CMK (cell line): Measurements from ENCODE around the gene S100A13.

Source experiments
- DNase-seq: peaks from one replicate; pipeline ENCODE4 v3.0.0-alpha.2; 2010; ENCODE audit warnings: low read depth

Gene S100A13

DNA sequence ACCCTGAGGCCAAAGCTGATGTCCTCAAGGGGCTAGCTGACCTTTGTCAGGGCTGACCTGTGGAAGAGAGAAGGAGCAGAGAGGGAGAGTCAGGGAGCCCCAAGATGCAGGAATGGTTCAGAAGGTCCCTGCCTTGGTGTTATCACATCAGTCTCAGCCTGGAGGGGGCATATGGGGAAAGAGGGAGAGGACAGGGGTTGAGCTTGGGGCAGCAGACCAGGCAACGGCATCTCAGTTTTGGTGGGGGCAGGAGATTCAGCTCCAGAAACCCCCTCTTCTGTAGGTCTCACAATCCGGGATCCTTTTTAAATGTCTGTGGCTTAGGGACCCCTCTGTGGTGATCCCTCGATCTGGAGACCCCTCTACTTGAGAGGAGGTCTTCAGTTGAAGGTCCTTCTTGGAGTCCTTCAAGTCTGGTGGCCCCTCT, 815 bp downstream of the S100A13 start:
- DNase-seq: no peak

DNA sequence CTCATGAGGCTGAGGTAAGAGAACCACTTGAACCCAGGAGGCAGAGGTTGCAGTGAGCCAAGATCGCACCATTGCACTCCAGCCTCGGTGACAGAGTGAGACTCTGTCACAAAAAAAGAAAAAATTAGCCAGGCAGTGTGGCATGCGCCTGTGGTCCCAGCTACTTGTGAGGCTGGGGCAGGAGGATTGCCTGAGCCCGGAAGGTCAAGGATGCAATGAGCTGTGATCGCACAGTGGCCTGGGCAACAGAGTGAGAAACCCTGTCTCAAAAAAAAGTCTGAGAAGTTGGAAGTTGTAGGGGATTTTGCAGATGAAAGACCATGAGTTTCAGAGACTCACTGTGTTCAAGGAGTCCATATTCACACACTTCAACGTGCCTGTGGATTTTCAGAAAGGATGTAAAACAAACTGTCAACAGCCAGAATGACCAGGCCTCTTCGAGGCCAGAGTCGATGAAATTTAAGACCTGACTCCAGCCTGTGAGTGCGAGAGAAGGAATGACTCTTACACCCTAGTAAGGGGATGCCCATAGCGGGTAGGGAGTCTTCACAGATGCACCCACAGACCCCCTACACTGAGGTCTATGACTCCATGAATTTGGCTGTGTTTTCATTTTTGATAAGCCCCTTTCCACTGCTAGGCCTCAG, 2.2 kb downstream of the S100A13 start:
- no peak for DNase-seq

DNA sequence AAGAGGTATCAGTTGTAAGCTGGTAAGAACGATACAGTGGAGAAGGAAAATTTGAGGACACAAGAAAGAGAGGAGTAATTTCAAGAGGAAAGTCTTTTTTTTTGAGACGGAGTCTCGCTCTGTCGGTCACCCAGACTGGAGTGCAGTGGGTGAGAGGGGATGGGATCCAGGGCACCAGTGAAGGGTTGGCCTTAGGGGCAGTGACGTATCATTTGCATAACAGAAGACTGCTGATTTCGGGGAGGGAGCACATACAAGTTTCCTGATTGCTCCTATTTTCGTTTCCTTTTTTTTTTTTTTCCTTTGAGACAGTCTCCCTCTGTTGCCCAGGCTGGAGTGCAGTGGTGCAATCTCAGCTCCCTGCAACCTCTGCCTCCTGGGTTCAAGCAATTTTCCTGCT, 4.2 kb downstream of the S100A13 start:
- no peak for DNase-seq

DNA sequence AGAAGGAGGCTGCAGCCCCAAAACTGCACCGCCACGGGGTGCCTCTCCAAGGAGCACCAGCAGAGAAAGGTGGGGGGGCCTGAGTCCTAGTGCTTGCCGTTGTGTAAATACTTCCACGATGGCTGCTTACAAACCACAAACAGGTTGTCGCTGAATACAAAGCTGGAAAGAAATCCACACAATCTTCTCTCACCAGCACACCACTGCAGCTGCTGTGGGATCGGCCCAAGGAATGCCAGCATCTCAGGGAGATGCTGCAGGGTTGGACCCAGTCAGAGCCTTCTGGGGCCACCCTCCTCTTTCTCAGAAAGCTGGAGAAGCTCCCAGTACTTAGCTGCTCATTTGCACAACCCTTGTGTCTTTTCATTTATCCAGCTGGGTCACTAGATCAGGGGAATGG, 8.1 kb downstream of the S100A13 start:
- DNase-seq: no peak

DNA sequence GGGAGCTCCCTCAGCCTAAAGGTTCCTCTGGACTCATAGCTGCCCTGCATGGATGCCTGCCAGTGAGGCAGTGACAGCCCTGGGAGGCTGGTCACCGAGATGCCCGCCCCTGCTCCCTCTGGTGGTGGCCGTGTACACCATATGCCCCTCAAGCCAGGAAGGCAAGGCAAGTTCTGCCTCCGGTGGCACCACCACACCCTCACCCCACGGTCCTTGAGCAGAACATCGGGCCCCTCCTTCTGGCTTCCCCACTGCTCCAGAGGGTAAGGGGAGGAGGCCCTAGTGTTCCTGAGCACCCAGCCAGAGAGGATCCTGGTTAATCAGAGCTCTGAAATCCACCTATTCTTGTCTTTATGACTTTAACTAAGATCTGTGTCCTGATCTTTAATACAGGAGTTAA, 9.6 kb downstream of the S100A13 start:
- DNase-seq: no peak

DNA sequence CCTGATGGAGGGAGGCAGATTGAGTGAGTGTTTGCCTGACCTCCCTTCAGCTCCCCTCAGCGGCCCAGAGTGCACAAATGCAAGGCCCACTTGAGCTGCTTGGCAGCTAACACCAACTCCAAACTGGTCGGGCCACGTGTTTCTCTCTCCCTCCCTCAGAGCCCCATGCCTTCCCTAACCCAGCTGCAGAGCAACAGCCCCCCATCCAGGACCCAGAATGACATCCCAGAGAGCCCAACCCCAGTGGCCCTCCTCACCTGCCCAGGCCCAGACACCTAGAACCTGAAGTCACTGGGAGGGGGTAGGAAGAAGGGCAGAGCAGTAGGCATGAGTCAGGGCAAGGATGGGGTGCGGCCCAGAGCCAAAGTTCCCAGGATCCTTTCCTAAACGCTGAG, 10.4 kb downstream of the S100A13 start:
- no peak for DNase-seq

DNA sequence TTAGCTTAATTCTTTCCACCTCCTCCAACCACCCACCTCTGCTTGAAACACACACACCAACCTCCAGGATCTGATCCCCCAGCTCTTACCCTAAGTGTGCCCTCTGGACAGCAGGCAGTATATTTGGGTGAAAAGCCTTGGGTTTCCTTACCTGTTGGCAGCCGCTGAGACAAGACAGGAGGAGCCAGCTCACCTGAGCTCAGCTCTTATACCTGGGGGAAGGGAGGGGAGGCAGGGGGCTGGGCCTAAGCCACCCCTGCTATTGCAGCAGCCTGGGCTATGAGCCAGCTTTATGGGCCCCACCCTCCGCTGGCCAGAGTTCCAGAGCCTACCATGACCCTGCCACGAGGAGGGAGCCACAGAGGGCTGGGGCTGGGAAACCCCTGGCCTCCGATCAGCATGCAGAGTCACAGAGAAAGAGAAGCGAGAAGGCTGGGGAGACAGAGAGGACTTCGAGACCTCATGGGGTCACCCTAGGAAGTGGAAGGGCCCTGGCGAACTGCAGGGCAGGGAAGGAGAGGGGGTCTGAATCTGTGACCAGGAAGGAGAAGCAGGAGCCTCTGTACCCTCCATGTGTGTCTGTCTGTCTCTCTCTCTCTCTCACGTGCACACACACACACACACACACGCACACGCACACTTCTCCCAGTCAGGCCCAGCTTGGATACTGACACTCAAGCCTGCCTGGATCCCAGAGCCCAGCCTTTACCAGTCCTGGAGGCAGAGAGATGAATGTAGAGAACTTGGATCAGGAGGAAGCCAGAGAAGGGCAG, 11.0 kb downstream of the S100A13 start, which contains the start of gene S100A14:
S100A14 (minus strand) TSS at position 182 of the 773 bp plus-strand sequence. CDS start 467 bp downstream, outside the sequence.
- no peak for DNase-seq

DNA sequence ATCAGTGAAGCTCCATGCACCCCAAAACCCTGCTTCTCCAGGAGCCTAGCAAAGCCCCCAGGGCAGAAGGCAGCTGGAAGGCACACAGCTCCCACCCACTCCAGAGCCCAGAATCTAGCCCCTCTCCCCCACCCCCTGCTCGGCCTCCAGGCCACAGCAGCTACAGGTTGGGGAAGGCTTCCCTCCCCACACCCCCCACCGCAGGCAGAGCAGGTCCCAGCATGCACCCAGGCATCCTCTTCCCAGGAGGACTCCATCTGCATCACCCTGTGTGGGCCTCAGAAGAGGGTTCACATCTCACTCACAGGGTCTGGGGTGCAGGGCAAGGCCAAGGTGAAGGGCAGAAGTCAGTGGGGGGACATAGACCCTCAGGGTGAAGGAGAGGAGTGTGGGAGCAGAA, 11.9 kb downstream of the S100A13 start:
- no peak for DNase-seq

DNA sequence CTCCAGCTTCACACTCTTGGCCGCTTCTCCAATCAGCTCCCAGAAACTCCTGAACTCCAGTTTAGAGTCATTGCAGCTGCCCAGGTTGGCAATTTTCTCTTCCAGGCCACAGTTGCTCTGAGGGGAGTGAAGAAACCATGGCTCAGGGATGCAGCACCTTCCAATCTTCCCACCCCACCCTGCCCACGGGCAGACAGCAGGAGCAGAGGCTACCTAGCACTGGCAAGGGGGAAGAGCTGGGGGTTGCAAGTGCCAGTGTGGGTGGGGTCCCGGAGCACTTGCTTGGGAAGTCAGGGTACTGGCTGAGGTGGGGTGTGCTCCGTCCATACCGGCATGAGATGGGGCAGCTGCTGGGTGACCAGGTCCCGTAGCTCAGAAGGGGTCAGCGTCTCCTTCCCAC, 12.4 kb downstream of the S100A13 start:
- no peak for DNase-seq

DNA sequence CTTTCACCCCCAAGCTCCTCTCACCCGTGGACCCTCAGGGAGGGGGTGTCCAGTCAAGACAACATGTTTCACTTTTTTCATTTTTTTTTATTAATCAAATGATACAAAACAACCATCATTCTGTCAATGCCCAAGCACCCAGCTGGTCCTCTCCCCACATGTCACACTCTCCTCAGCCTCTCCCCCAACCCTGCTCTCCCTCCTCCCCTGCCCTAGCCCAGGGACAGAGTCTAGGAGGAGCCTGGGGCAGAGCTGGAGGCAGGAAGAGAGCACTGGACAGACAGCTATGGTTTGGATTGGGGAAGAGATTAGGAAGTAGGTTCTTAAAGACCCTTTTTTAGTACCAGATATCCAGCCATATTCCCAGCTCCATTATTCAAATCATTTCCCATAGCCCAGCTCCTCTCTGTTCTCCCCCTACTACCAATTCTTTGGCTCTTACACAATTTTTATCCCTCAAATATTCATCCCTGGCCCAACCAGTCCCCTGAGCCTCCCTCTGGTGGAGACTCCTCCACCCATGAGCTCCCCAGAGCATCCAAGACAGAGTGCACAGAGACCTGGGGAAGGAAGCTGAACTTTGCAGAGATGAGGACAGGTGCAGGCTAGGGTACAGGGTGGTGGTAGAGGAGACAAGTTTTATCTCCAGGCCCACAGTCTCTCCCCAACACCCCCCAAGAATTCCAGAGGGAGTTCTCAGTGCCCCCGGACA, 13.0 kb downstream of the S100A13 start:
- DNase-seq: no peak

DNA sequence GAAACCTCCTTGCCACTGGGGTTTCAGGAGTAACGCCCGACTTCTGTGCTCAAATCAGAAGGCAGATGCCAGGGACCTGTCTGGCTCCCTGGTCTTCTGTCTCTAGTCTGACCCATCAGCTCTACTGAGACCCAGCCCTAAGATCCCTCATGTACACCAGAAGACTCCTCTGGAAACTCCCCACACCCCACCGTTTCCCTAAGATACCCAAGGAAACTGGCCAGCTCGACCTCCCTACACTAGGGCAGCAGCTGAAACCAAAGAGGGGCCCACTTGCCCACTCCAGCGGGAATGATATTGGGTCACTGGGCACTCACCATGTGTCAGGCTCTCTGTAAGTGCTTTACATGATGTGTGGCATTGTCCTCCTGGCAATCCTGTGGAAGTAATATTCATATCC, 13.9 kb downstream of the S100A13 start:
- no peak for DNase-seq

DNA sequence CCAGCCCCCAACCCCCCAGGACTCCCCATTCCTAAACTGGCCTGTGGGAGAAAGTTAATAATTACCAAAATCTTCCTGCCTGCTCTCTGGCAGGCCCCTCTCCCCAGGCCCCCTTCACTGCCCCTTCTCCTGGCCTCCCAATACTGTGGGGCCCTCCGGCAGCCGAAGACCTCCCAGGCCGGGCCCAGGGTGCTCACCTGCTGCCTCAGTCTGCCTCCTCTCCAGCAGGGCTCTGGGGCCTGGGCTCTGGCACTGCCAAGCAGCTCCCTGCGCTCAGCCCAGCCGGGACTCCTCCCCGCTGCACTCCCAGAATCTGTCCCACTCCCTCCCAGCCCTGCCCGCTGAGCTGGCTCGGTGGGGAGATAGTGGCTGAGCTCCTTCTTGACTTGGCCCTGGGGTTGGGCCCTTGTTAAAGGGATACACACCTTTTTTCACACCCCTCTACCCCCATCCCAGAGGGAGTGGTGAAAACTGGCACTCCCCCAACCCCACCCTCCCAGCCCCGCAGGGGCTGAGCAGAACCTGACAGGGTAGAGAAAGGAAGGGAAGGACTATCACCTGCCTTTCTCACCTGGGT, 14.5 kb downstream of the S100A13 start, which contains the start of gene S100A16:
S100A16 (minus strand) TSS at position 383 of the 577 bp plus-strand sequence. CDS start 4,986 bp downstream, outside the sequence.
- no peak for DNase-seq

DNA sequence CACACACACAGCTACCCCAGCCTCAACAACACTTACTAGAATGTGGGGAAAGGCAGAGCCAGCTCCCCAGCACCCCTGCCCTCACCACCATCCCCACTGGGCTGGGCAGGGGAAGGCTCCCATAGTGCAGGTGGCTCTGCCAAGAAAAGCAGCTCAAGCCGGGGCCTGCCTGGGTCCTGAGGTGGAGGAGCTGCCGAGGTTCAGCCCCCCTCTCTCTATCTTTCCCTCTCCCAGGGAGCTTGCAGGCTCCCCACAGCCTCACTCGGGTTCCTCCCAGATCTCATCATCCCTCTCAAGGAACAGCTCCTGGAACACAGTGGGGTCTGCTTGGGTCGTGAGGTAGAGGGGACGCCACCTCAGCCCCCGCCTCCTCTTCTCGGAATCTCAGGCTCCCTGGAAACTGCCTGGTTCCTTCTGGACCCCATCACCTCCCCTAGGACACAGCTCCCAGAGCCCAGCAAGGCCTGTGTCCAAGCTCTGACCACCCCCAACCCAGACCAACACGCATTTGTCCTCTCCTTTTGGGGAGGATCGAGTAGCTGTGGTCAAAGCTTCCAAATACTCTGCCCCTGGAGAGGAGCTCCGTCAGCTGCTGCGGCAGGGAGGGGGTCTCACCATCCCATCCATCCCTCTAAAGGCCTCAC, 15.1 kb downstream of the S100A13 start:
- DNase-seq: no peak

DNA sequence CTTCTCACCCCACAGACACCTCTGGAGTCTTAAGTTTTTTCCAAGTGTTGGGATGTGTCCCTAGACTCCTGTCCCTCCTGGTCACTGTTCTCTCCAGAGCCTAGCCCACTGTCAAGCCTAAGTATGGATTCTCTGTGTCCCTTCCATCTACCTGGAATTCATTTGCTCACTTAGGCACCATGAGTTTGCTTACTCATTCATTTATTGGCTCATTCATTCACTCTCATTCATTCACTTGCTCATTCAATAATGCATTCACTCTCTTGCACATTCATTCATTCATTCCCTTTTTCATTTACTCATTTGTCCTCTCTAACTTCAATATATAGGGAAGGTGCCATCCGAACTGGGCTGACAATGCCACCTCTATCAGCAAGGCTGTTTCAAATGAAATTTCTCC, 15.9 kb downstream of the S100A13 start:
- no peak for DNase-seq

DNA sequence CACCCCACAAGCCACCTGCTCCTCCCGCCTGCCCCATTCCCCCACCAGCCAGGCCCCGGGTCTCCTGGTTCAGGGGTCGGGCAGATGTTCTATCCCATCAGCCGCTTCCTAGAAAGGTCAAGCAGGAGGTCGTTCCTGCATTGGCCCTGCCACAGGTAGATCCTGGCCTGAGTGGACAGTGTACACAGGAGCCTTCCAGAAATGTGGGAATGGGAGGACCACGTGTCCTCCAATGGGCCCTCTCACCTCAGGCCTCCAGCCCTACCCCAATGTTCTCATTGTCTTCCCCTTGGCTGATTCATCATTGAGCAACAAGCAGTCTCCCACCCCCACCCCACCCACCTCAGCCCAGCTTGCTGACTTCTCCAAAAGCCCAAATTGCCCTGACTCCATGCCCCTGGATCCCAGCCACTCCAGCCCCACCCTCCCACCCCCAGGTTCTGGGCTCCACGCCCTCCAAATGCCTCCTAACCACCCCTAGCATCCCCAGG, 16.4 kb downstream of the S100A13 start:
- DNase-seq: no peak

DNA sequence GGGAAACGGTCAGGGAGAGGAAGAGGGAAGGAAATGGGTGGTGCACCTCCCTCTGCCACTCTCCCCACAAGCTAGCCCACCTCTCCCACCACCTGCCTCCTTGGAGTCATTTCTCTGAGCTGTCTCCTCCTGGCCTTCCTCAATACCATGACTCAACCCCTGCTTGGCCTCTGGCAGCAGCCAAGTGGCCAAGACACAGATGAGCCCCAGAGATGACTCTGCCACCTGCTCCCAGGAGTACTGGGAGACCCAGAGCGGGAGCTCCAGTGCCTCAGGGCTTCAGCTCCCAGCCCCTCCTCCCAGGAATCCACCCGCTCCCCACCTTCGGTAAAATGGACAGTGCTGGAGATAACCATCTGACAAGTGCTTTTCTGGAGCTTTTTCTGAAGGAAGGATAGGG, 17.0 kb downstream of the S100A13 start:
- DNase-seq: no peak

DNA sequence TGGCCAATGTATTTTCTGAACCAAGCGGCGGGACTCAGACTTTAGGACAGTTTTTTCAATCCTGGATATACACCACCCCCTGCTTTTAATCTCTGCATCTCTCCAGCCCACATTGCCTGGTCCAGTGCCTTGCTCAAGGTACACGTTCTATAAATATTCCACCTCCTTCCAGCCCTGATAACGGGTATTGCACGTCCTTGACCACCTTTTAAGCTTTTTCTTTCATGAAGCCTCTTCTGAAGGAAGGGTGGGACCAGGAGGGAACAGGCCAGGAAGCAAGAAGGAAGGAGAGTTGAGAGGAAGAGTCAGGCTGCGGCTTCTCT, 17.8 kb downstream of the S100A13 start:
- DNase-seq: no peak

DNA sequence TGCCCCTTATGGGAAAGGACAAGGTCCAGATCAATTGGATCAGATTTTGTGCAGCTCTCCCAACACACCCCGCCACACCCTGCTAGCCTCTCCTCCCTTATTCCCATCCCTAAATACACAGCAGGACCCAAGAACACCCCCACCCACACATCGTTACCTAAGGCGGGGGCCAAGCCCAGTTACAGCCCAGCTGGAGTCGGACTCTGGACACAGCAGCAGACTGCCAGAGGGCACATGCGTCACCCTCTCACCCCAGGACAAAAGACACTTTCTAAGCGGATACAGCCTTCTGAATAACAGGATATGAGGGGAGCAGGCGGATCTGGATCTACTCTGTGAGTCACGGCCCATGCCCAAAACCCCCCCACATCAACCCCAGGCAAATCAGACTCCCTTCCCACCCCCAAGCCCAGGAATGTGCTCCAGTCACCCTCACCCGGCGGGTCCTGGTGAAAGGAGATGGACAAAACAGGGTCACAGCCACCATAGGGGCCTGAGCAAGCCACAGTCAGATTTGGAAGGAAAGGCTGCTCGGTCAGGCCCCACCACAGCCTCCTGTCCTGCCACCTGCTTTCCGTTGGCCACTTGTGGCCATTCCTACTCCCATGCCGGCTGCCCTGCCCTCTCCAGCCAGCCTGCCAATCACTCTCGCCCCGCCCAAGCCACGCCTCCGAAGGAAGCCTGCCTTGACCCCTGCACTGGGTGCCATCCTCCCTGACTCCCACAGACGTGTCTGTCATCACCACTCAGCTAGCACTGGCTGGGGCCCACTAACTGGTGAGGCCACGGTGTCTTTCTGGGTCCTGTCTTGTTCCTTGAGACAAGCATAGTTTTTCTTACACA, 18.3 kb downstream of the S100A13 start:
- no peak for DNase-seq

DNA sequence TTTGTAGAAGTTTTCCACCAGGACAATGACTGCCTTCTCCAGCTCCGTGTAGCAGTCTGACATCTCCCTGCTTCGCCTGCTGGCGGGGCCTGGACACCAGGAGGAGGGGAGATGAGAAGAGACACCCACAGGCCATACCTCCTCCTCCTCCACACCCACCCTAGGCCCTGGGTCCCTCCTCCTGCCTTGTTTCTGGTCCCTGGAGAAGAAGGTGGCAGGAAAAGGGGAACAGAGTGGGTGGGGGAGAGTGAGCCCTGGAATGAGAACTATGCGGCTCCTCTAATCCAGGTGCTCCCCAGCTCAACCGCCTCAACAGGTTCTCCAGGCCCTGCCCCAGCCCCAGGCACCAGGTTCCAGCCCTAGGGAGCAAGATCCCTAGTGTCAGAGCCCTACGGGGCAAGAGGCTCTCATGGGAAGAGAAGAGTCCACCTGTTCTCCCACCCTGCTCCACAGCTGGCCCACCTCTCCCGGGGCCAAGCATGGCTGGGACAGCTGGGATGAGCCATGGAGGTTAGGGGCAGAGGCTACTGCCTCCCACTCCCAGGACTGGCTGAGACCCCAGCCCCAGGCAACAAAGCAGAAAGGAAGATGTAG, 19.1 kb downstream of the S100A13 start:
- no peak for DNase-seq

DNA sequence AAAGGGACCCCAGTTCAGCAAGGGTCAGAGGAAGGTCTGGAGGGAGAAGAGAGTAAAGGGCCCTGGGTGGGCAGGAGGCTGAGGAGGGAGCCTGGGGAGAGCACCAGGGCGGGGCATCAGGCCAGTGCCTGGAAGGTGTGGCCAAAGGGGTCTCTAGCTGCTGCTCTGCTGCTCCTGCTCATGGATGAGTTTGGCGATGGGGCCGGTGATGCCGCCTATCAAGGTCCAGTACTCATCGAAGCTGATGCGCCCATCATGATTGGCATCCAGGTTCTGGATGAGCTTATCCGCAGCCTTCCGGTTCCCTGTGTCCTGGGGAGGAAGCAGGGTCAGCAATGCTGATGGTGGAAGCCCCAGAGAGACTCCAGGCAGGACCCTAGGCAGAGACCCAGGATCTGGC, 19.9 kb downstream of the S100A13 start:
- no peak for DNase-seq

DNA sequence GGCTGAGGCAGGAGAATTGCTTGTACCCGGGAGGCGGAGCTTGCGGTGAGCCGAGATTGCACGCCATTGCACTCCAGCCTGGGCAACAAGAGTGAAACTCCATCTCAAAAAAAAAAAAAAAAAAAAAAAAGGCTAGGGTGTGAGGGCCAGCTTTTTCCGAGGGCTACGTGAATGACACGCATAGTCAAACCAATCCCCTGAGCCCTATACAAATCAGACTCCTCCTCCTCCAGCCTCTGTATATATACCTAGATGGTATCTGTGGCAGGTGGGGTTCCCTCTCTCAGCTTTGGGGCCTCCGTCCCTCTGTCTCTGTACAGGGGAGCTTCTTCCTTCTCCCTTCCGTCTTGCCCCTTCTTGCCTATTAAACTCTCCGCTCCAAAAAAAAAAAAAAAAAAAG, 21.1 kb downstream of the S100A13 start:
- DNase-seq: no peak
